ENCODE results near the gene FGFR2. TPM values are rescaled to one million over a fixed set of nuclear protein-coding genes. Genes with fewer than 3 reads are reported as not detected.

FGFR2 gene
- total RNA-seq, 1 experiment from 2014 or later = 19.7 TPM

GRCh38 chr10:121485436-121486139, 112.7 kb downstream of the FGFR2 start:
- Histone ChIP-seq H3K9me3 (ENCODE audit: control insufficient read depth in 1 of 2, insufficient read depth in 1 of 2, low read depth in 1 of 2, low read length in 2 of 2) (no peaks in the 10 kb centered on the region), H3K27ac (ENCODE audit: low read depth, low read length) (no peak overlapping the region), H3K4me3 (replicated peaks in 1 of 2; ENCODE audit: low read depth in 1 of 2, low read length in 2 of 2) (no peak overlapping the region), H3K4me2 (ENCODE audit: low read length) (no peak overlapping the region), H2AFZ (ENCODE audit: low read depth, low read length, poor library complexity, severe bottlenecking) (no peak overlapping the region), H3K9ac (ENCODE audit: low read length) (no peak overlapping the region), H3K36me3 (ENCODE audit: control insufficient read depth in 1 of 2, insufficient read depth in 2 of 2, low read length in 2 of 2) (0 out of 4 replicates have a peak, but pooled peaks cover 0 to 3% of the 10 kb centered on the region in 2 experiments), H3K4me1 (ENCODE audit: control insufficient read depth in 1 of 2, insufficient read depth in 2 of 2, low read length in 2 of 2) (no peaks in the 10 kb centered on the region), H3K27me3 (ENCODE audit: insufficient read depth, low read length) (no peaks in the 10 kb centered on the region), H4K20me1 (ENCODE audit: insufficient read depth) (no peaks in the 10 kb centered on the region), H3K79me2 (ENCODE audit: insufficient read depth, low read length) (no peaks in the 10 kb centered on the region), H3K9me2 (ENCODE audit: insufficient read depth) (no peaks in the 10 kb centered on the region)
- RAD21 ChIA-PET (ENCODE audit: low non-redundant PET in 1 of 2, low total read pairs in 2 of 2, uncharacterized antibody in 2 of 2, unreplicated experiment in 2 of 2) = no interaction called here
- CTCF ChIA-PET = no interaction called here
- TF ChIP-seq EZH2phosphoT487 (IDR thresholded peaks at IDR 0.05; ENCODE audit: borderline replicate concordance) (no peak), ZBTB33 (IDR thresholded peaks at IDR 0.05; ENCODE audit: extremely low read depth, insufficient replicate concordance, low read length) (no peak), POLR2AphosphoS5 (IDR thresholded peaks at IDR 0.05; ENCODE audit: low read depth, low read length) (no peak), SRF (IDR thresholded peaks at IDR 0.05; ENCODE audit: low read depth) (no peak), CBX3 (IDR thresholded peaks at IDR 0.05; ENCODE audit: low read depth) (no peak), EGR1 (IDR thresholded peaks at IDR 0.05; ENCODE audit: low read depth) (no peak), ZNF274 (IDR thresholded peaks at IDR 0.05; ENCODE audit: low read depth, low read length) (no peak), FOSL1 (IDR thresholded peaks at IDR 0.05; ENCODE audit: low read depth) (no peak), POLR2A (IDR thresholded peaks at IDR 0.05; ENCODE audit: borderline replicate concordance, extremely low read depth, insufficient read depth, insufficient read length) (no peak), CEBPB (IDR thresholded peaks at IDR 0.05; ENCODE audit: low read depth) (no peak), SIN3A (IDR thresholded peaks at IDR 0.05; ENCODE audit: low read depth) (no peak), ZFX (IDR thresholded peaks at IDR 0.05) (no peak), RAD21 (IDR thresholded peaks at IDR 0.05; ENCODE audit: low read depth) (no peak)
- TF ChIP-seq, protein P1, sequence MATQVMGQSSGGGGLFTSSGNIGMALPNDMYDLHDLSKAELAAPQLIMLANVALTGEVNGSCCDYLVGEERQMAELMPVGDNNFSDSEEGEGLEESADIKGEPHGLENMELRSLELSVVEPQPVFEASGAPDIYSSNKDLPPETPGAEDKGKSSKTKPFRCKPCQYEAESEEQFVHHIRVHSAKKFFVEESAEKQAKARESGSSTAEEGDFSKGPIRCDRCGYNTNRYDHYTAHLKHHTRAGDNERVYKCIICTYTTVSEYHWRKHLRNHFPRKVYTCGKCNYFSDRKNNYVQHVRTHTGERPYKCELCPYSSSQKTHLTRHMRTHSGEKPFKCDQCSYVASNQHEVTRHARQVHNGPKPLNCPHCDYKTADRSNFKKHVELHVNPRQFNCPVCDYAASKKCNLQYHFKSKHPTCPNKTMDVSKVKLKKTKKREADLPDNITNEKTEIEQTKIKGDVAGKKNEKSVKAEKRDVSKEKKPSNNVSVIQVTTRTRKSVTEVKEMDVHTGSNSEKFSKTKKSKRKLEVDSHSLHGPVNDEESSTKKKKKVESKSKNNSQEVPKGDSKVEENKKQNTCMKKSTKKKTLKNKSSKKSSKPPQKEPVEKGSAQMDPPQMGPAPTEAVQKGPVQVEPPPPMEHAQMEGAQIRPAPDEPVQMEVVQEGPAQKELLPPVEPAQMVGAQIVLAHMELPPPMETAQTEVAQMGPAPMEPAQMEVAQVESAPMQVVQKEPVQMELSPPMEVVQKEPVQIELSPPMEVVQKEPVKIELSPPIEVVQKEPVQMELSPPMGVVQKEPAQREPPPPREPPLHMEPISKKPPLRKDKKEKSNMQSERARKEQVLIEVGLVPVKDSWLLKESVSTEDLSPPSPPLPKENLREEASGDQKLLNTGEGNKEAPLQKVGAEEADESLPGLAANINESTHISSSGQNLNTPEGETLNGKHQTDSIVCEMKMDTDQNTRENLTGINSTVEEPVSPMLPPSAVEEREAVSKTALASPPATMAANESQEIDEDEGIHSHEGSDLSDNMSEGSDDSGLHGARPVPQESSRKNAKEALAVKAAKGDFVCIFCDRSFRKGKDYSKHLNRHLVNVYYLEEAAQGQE (IDR thresholded peaks at IDR 0.05; ENCODE audit: low read depth) = no peak
- no peak for ATAC-seq
- POLR2A ChIA-PET = no interaction called here
- intact Hi-C loops (cut with micrococcal nuclease) = no loop called here
- DNase-seq (ENCODE audit: low read depth, low spot score) = no peak
- BruUV-seq (replicated peaks) = no TSS peak
